IMR-90 (cell line): ENCODE measurements around the gene VAMP4. TPM values are rescaled to one million over a fixed set of nuclear protein-coding genes. Genes with fewer than 3 reads are reported as not detected.

Experiments used
- ATAC-seq: fragments of 200-7000 bp; cut with Tn5 transposase; 2 replicates; pipeline ENCODE4 v1.9.1; 2020; ENCODE audit warnings: low read depth, mild to moderate bottlenecking, moderate library complexity
- BruUV-seq: library from RNA; stranded (reverse); fragments of 400-500 nt; replicated peaks from 2 replicates; lab custom pipeline; 2021; lab: Mats Ljungman, UMichigan
- CTCF ChIA-PET: fragments of 300-600 bp; formaldehyde crosslinking; extraction: SDS; loops from one replicate; lab custom pipeline; 2021; ENCODE audit warnings: antibody characterized with exemption; lab: Yijun Ruan, JAX
- POLR2A ChIA-PET: fragments of 300-600 bp; sonication (Branson Sonifier 250); formaldehyde crosslinking; loops from one replicate; lab custom pipeline; 2022; ENCODE audit warnings: antibody characterized with exemption; ENCODE audit not compliant: unreplicated experiment; lab: Charles Lee
- DNase-seq: peaks from one replicate; pipeline ENCODE4 v3.0.0; 2013
- H2AFZ ChIP-seq: replicated peaks from 2 replicates; pipeline ENCODE3; 2013; ENCODE audit warnings: low read length, mild to moderate bottlenecking; ENCODE audit not compliant: poor library complexity
- H2AK5ac ChIP-seq: 2 replicates; pipeline ENCODE4 v1.6.1; 2013; ENCODE audit warnings: low read depth, low read length, inconsistent platforms
- H2AK9ac ChIP-seq: replicated peaks from 2 replicates; pipeline ENCODE3; 2013; ENCODE audit warnings: mild to moderate bottlenecking, low read depth, low read length, moderate library complexity; ENCODE audit not compliant: poor library complexity
- H2BK120ac ChIP-seq: 2 replicates; pipeline ENCODE4 v1.6.1; 2013; ENCODE audit warnings: low read depth, low read length, inconsistent platforms
- H2BK15ac ChIP-seq: 3 replicates; pipeline ENCODE4 v1.6.1; 2013; ENCODE audit warnings: low read depth, low read length, inconsistent platforms
- H2BK20ac ChIP-seq: 2 replicates; pipeline ENCODE4 v1.6.1; 2013; ENCODE audit warnings: low read depth, mild to moderate bottlenecking, inconsistent platforms, low read length, moderate library complexity
- H2BK5ac ChIP-seq: 2 replicates; pipeline ENCODE4 v1.6.1; 2013; ENCODE audit warnings: mild to moderate bottlenecking, low read depth, low read length, inconsistent platforms; ENCODE audit not compliant: poor library complexity, severe bottlenecking
- H3K14ac ChIP-seq: replicated peaks from 2 replicates; pipeline ENCODE4 v1.6.1; 2013; ENCODE audit warnings: low read depth, low read length, inconsistent platforms
- H3K18ac ChIP-seq: 2 replicates; pipeline ENCODE4 v1.6.1; 2013; ENCODE audit warnings: low read depth, low read length, control low read depth
- H3K23ac ChIP-seq: 2 replicates; pipeline ENCODE4 v1.6.1; 2013; ENCODE audit warnings: low read depth, low read length, inconsistent platforms
- H3K27ac ChIP-seq: 2 replicates; pipeline ENCODE4 v1.5.1; 2013; ENCODE audit warnings: mild to moderate bottlenecking, control low read depth, low read length; ENCODE audit not compliant: insufficient read depth
- H3K27me3 ChIP-seq: 2 replicates; pipeline ENCODE4 v1.6.1; 2013; ENCODE audit warnings: low read length; ENCODE audit not compliant: control insufficient read depth, insufficient read depth
- H3K36me3 ChIP-seq: 2 replicates; pipeline ENCODE4 v1.6.1; 2013; ENCODE audit warnings: low read length, mixed read lengths; ENCODE audit not compliant: control insufficient read depth, insufficient read depth
- H3K4ac ChIP-seq: 2 replicates; pipeline ENCODE4 v1.6.1; 2013; ENCODE audit warnings: low read depth, low read length, inconsistent platforms
- H3K4me1 ChIP-seq: 2 replicates; pipeline ENCODE4 v1.6.1; 2013; ENCODE audit warnings: low read length, mixed read lengths; ENCODE audit not compliant: control insufficient read depth, insufficient read depth
- H3K4me2 ChIP-seq: 2 replicates; pipeline ENCODE4 v1.6.1; 2013; ENCODE audit warnings: low read depth, mild to moderate bottlenecking, control low read depth, low read length, moderate library complexity
- H3K4me3 ChIP-seq: 2 replicates; pipeline ENCODE4 v1.5.1; 2013; ENCODE audit warnings: low read depth, mild to moderate bottlenecking, control low read depth, low read length, moderate library complexity; ENCODE audit not compliant: insufficient read depth
- H3K56ac ChIP-seq: 2 replicates; pipeline ENCODE4 v1.6.1; 2013; ENCODE audit warnings: low read length, inconsistent platforms; ENCODE audit not compliant: insufficient read depth; ENCODE audit errors: extremely low read depth
- H3K79me1 ChIP-seq, 2 experiments: 2 replicates each; pipeline ENCODE4 v1.6.1; 2013; ENCODE audit warnings: low read length in 2 of 2, inconsistent platforms in 1 of 2, low read depth in 1 of 2
- H3K9ac ChIP-seq: 2 replicates; pipeline ENCODE4 v1.6.1; 2013; ENCODE audit warnings: low read depth, low read length, control low read depth
- H3K9me1 ChIP-seq: 2 replicates; pipeline ENCODE4 v1.6.1; 2013; ENCODE audit warnings: low read length, inconsistent platforms; ENCODE audit not compliant: insufficient read depth
- H3K9me3 ChIP-seq: 2 replicates; pipeline ENCODE4 v1.6.1; 2013; ENCODE audit warnings: low read length; ENCODE audit not compliant: control insufficient read depth, insufficient read depth
- H4K20me1 ChIP-seq: 2 replicates; pipeline ENCODE4 v1.6.1; 2013; ENCODE audit warnings: low read length, inconsistent platforms; ENCODE audit not compliant: insufficient read depth
- H4K5ac ChIP-seq: 2 replicates; pipeline ENCODE4 v1.6.1; 2013; ENCODE audit warnings: mild to moderate bottlenecking, low read depth, low read length, control low read depth
- H4K8ac ChIP-seq, 2 experiments: 2 replicates each; pipeline ENCODE4 v1.6.1; 2013; ENCODE audit warnings: low read depth in 2 of 2, low read length in 2 of 2, control low read depth in 1 of 2, inconsistent platforms in 1 of 2
- H4K91ac ChIP-seq: 2 replicates; pipeline ENCODE4 v1.6.1; 2013; ENCODE audit warnings: low read depth, low read length, inconsistent platforms; ENCODE audit not compliant: insufficient read depth
- CEBPB ChIP-seq: IDR thresholded peaks from 2 replicates; pipeline ENCODE4 v1.6.1; 2012; ENCODE audit warnings: low read depth, low read length, improper control_type of control experiment
- CHD1 ChIP-seq: IDR thresholded peaks from 2 replicates; pipeline ENCODE4 v1.6.1; 2012; ENCODE audit warnings: low read depth, low read length, improper control_type of control experiment
- NFE2L2 ChIP-seq: fragments of 150-350 bp; IDR thresholded peaks from 2 replicates; pipeline ENCODE4 v1.6.1; 2016; ENCODE audit warnings: low read depth, mild to moderate bottlenecking, low read length
- POLR2A ChIP-seq: IDR thresholded peaks from 2 replicates; pipeline ENCODE4 v1.6.1; 2012; ENCODE audit warnings: mild to moderate bottlenecking, low read depth, low read length
- RFX5 ChIP-seq: IDR thresholded peaks from 2 replicates; pipeline ENCODE4 v1.8.0; 2012; ENCODE audit warnings: low read depth, mild to moderate bottlenecking, low read length, moderate library complexity
- WGBS, 2 experiments: methylation state at CpG; one replicate each; pipeline versions ENCODE4 v1.1.5 to v1.1.7; 2013; ENCODE audit warnings: missing lambda C conversion rate in 2 of 2; ENCODE audit not compliant: insufficient read length in 1 of 2; ENCODE audit errors: extremely low coverage in 2 of 2; 5-methylcytosine and 5-hydroxymethylcytosine counted together
- dilution Hi-C: fragments of 300-500 bp; cut with HindIII; formaldehyde crosslinking; loops from one replicate; pipeline ENCODE4 v1.14.3; 2018; ENCODE audit warnings: low sequenced_read_pairs; ENCODE audit not compliant: unreplicated experiment
- in situ Hi-C: fragments of 300-500 bp; cut with MboI; formaldehyde crosslinking; loops from 3 replicates; pipeline ENCODE4 v1.14.3; 2019; ENCODE audit warnings: low sequenced_read_pairs, inconsistent platforms, mixed read lengths
- intact Hi-C: fragments of 100-400 bp; cut with micrococcal nuclease; formaldehyde crosslinking; loops from 2 replicates; pipeline ENCODE4 v1.10.0; 2022
- polyA plus RNA-seq, 3 experiments: library from polyadenylated mRNA; depleted of rRNA; stranded (reverse); fragments of >200 nt; gene quantifications; 2 replicates each; pipeline ENCODE4 v1.2.3, GENCODE V29; 2012; ENCODE audit warnings: low replicate concordance in 1 of 3
- total RNA-seq: library from RNA; depleted of rRNA; stranded (reverse); fragments of >200 nt; gene quantifications from 2 replicates; pipeline ENCODE4 v1.2.3, GENCODE V29; 2012
- TF ChIP-seq, protein P1 (sequence below): fragments of 150-350 bp; IDR thresholded peaks from 2 replicates; pipeline ENCODE4 v1.6.1; 2016; ENCODE audit warnings: low read depth, mild to moderate bottlenecking, low read length, moderate library complexity, borderline replicate concordance
- TF ChIP-seq, protein P2 (sequence below): conservative IDR thresholded peaks from 2 replicates; pipeline ENCODE4 v1.5.1; 2012; ENCODE audit warnings: mild to moderate bottlenecking, low read depth, low read length, improper control_type of control experiment
- TF ChIP-seq, protein P3 (sequence below): fragments of 150-350 bp; IDR thresholded peaks from 2 replicates; pipeline ENCODE4 v1.6.1; 2017; ENCODE audit warnings: mild to moderate bottlenecking, antibody characterized with exemption, low read length, low read depth

Gene VAMP4
- total and polyA plus RNA-seq, 2 of the 4 experiments (the other 2 are of a cell fraction): 3.4 to 5.4 TPM

DNA sequence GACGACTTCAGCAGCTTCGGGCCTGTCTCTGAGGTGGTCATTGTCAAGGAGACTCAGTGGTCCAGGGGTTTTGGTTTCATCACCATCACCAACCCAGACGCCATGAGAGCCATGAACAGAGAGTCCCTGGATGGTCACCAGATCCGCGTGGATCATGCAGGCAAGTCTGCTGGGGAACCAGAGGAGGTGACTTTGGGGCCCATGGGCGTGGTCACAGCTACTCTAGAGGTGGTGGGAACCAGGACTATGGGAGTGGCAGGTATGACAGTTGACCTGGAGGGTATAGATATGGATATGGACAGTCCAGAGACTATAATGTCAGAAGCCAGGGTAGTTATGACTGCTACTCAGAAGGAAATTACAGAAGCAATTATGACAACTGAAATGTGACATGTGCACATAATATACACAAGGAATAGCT lies 20.3 kb upstream of the VAMP4 start:
- no peak overlapping the region for H2BK120ac ChIP-seq
- no peak overlapping the region for H4K91ac ChIP-seq
- no peak overlapping the region for H3K4me2 ChIP-seq
- no CpG with 5 or more reads among the region's 6 CpGs for WGBS, 2 experiments
- no peaks in the 10 kb centered on the region for H3K9me1 ChIP-seq
- no peaks in the 10 kb centered on the region for H3K79me1 ChIP-seq
- ChIA-PET CTCF (no interaction called here), POLR2A (no interaction called here)
- no peaks in the 10 kb centered on the region for H4K20me1 ChIP-seq
- TF ChIP-seq RFX5 (no peak), NFE2L2 (no peak), CEBPB (no peak), CHD1 (no peak), POLR2A (no peak)
- TF ChIP-seq, protein P1, sequence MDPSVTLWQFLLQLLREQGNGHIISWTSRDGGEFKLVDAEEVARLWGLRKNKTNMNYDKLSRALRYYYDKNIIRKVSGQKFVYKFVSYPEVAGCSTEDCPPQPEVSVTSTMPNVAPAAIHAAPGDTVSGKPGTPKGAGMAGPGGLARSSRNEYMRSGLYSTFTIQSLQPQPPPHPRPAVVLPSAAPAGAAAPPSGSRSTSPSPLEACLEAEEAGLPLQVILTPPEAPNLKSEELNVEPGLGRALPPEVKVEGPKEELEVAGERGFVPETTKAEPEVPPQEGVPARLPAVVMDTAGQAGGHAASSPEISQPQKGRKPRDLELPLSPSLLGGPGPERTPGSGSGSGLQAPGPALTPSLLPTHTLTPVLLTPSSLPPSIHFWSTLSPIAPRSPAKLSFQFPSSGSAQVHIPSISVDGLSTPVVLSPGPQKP: no peak
- TF ChIP-seq, protein P2, sequence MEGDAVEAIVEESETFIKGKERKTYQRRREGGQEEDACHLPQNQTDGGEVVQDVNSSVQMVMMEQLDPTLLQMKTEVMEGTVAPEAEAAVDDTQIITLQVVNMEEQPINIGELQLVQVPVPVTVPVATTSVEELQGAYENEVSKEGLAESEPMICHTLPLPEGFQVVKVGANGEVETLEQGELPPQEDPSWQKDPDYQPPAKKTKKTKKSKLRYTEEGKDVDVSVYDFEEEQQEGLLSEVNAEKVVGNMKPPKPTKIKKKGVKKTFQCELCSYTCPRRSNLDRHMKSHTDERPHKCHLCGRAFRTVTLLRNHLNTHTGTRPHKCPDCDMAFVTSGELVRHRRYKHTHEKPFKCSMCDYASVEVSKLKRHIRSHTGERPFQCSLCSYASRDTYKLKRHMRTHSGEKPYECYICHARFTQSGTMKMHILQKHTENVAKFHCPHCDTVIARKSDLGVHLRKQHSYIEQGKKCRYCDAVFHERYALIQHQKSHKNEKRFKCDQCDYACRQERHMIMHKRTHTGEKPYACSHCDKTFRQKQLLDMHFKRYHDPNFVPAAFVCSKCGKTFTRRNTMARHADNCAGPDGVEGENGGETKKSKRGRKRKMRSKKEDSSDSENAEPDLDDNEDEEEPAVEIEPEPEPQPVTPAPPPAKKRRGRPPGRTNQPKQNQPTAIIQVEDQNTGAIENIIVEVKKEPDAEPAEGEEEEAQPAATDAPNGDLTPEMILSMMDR: no peak
- TF ChIP-seq, protein P3, sequence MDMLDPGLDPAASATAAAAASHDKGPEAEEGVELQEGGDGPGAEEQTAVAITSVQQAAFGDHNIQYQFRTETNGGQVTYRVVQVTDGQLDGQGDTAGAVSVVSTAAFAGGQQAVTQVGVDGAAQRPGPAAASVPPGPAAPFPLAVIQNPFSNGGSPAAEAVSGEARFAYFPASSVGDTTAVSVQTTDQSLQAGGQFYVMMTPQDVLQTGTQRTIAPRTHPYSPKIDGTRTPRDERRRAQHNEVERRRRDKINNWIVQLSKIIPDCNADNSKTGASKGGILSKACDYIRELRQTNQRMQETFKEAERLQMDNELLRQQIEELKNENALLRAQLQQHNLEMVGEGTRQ: no peak
- no peak overlapping the region for H3K4me3 ChIP-seq
- no peak overlapping the region for H3K56ac ChIP-seq
- H2AFZ ChIP-seq: no peak overlapping the region
- H2BK20ac ChIP-seq: no peak overlapping the region
- peaks cover 2% of the 10 kb centered on the region; the same call in 1 of the 2 replicates for H3K4me1 ChIP-seq
- H3K27me3 ChIP-seq: no peaks in the 10 kb centered on the region
- H4K5ac ChIP-seq: no peak overlapping the region
- intact Hi-C loops: no loop called here
- H3K27ac ChIP-seq: no peak overlapping the region
- H3K36me3 ChIP-seq: no peaks in the 10 kb centered on the region
- no peak overlapping the region for H3K18ac ChIP-seq
- no peak overlapping the region for H2BK5ac ChIP-seq
- no peak overlapping the region for H3K14ac ChIP-seq
- ATAC-seq (no peak), DNase-seq (no peak)
- dilution Hi-C loops: no loop called here
- in situ Hi-C loops: no loop called here
- BruUV-seq: no TSS peak
- H2AK9ac ChIP-seq: no peak overlapping the region
- no peak overlapping the region for H2AK5ac ChIP-seq
- H3K23ac ChIP-seq: no peak overlapping the region
- H4K8ac ChIP-seq: no peak overlapping the region
- no peak overlapping the region for H2BK15ac ChIP-seq
- H3K4ac ChIP-seq: no peak overlapping the region
- H3K9ac ChIP-seq: no peak overlapping the region
- H3K9me3 ChIP-seq: peaks cover 2% of the 10 kb centered on the region
